SK-N-SH (cell line): ENCODE data around the gene MYOG.

Source experiments
- ELF1 ChIP-seq: IDR thresholded peaks from 2 replicates; pipeline ENCODE4 v1.4.0; 2012
- REST ChIP-seq: IDR thresholded peaks from 2 replicates; pipeline ENCODE4 v1.6.1; 2012; ENCODE audit warnings: mild to moderate bottlenecking, low read depth, low read length, moderate library complexity
- TAF1 ChIP-seq: IDR thresholded peaks from 2 replicates; pipeline ENCODE4 v1.6.1; 2012; ENCODE audit warnings: low read depth, mild to moderate bottlenecking, low read length, moderate library complexity, borderline replicate concordance

GRCh38 chr1:203098445-203098844, 12.6 kb upstream of the MYOG start:
- TF ChIP-seq TAF1 (no peak), REST (no peak), ELF1 (no peak)
